C4-2B (cell line): ENCODE results near the gene ERC2.

Experiments
- ZFX ChIP-seq: fragments of 450-650 bp; IDR thresholded peaks from 2 replicates; pipeline ENCODE4 v1.6.1; 2017
- TF ChIP-seq, protein P1 (sequence below): fragments of 450-650 bp; conservative IDR thresholded peaks from 2 replicates; pipeline ENCODE4 v1.5.1; 2017; ENCODE audit warnings: mild to moderate bottlenecking

DNA sequence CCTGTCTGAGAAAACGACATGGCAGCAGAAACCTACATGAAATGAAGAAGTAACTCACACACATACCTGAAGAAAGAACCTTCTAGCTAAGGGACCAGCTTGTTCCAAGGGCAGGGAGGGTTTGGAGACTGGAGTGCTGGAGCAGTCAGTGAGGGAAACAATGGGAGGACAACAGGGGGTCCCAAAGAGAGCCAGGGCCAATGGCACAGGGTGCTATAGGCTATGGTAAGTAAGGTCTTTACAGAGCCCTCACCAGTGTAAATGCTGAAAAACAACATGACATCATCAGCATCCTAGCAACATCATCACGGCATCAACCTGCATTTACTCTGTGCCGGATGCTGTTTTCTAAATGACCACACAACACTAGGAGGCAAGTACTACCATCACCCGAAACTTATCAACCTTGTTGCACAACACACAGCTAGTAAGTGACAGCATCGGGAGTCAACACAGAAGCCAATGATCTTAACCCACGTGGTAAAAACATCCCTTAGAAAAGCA lies 531.7 kb downstream of the ERC2 start:
- TF ChIP-seq, protein P1, sequence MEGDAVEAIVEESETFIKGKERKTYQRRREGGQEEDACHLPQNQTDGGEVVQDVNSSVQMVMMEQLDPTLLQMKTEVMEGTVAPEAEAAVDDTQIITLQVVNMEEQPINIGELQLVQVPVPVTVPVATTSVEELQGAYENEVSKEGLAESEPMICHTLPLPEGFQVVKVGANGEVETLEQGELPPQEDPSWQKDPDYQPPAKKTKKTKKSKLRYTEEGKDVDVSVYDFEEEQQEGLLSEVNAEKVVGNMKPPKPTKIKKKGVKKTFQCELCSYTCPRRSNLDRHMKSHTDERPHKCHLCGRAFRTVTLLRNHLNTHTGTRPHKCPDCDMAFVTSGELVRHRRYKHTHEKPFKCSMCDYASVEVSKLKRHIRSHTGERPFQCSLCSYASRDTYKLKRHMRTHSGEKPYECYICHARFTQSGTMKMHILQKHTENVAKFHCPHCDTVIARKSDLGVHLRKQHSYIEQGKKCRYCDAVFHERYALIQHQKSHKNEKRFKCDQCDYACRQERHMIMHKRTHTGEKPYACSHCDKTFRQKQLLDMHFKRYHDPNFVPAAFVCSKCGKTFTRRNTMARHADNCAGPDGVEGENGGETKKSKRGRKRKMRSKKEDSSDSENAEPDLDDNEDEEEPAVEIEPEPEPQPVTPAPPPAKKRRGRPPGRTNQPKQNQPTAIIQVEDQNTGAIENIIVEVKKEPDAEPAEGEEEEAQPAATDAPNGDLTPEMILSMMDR, result no peak
- TF ChIP-seq ZFX, result no peak
